Astrocyte of the spinal cord (primary cell): ENCODE data around the gene CRYBG2.
"Not testable (repeated sequence)": the region's sequence is repeated elsewhere in the genome, so short reads cannot be mapped to it uniquely, and the experiment has no call there.

ENCODE experiments used
- DNase-seq: peaks from one replicate; pipeline ENCODE4 v3.0.0; 2011; ENCODE audit warnings: low read depth, low spot score
- H3K4me3 ChIP-seq: 2 replicates; pipeline ENCODE4 v1.5.1; 2011; ENCODE audit warnings: low read depth, mild to moderate bottlenecking, low read length, moderate library complexity
- in situ Hi-C: cut with HindIII; loops from 2 replicates; pipeline ENCODE4 v1.10.0; 2017; ENCODE audit warnings: low sequenced_read_pairs
- TF ChIP-seq, protein P1 (sequence below): IDR thresholded peaks from 2 replicates; pipeline ENCODE4 v1.5.1; 2012; ENCODE audit warnings: low read depth, mild to moderate bottlenecking, low read length, inconsistent platforms

Gene CRYBG2

DNA sequence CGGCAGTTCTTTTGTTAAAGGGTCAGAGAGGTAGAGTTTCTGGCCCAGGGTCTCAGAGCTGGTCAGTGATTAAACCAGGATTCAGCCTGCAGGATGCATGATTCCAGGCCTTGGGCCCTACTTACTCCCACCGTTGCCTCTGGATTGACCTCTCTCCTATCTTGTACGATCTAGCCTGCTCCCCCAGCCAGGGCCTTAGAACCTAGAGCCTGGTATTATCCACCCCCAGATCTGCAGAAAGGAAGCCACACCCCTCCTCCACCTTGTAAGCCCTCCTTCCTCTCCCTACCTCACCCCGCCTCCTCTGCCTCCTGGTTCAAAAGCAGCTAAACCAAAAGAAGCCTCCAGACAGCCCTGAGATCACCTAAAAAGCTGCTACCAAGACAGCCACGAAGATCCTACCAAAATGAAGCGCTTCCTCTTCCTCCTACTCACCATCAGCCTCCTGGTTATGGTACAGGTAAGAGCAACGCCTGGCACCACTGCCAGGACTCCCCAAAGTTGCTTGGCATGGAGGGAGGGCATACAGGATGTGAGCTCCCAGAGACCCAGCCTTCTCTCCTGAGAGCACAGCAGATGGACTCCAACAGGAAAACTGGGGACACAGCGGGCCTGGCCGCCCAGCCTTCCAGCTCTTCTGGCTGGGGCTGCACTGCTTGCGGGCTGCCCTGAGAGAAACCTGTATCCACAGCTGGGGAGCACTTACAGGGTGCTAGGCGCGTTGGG, 36.2 kb downstream of the CRYBG2 start, which contains the start of gene CD52:
CD52 (plus strand) TSS at position 347 of the 726 bp plus-strand sequence; CDS start at position 407, 60 bp downstream.
- TF ChIP-seq, protein P1, sequence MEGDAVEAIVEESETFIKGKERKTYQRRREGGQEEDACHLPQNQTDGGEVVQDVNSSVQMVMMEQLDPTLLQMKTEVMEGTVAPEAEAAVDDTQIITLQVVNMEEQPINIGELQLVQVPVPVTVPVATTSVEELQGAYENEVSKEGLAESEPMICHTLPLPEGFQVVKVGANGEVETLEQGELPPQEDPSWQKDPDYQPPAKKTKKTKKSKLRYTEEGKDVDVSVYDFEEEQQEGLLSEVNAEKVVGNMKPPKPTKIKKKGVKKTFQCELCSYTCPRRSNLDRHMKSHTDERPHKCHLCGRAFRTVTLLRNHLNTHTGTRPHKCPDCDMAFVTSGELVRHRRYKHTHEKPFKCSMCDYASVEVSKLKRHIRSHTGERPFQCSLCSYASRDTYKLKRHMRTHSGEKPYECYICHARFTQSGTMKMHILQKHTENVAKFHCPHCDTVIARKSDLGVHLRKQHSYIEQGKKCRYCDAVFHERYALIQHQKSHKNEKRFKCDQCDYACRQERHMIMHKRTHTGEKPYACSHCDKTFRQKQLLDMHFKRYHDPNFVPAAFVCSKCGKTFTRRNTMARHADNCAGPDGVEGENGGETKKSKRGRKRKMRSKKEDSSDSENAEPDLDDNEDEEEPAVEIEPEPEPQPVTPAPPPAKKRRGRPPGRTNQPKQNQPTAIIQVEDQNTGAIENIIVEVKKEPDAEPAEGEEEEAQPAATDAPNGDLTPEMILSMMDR: no peak
- H3K4me3 ChIP-seq: no peak within 1 kb of the TSS
- in situ Hi-C loops: no loop called here
- DNase-seq: no peak

DNA sequence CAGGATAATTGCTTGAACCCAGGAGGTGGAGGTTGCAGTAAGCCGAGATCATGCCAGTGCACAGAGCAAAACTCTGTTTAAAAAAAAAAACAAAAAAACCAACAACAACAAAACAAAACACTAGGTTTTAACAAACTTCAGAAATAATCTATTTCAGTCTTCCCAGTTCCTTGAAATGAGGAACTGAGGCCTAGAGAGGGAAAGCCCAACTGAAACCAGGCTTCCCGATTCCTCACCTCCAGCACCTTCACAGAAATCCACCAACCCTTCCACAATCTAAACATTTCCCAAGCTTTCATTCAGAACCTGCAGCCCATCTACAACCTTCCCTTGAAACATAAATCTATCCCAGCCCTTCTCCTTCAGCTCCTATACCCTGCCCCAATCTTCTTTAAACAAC, 36.8 kb downstream of the CRYBG2 start:
- no peak overlapping the region for H3K4me3 ChIP-seq
- in situ Hi-C loops: no loop called here
- TF ChIP-seq, protein P1: no peak
- DNase-seq: no peak

DNA sequence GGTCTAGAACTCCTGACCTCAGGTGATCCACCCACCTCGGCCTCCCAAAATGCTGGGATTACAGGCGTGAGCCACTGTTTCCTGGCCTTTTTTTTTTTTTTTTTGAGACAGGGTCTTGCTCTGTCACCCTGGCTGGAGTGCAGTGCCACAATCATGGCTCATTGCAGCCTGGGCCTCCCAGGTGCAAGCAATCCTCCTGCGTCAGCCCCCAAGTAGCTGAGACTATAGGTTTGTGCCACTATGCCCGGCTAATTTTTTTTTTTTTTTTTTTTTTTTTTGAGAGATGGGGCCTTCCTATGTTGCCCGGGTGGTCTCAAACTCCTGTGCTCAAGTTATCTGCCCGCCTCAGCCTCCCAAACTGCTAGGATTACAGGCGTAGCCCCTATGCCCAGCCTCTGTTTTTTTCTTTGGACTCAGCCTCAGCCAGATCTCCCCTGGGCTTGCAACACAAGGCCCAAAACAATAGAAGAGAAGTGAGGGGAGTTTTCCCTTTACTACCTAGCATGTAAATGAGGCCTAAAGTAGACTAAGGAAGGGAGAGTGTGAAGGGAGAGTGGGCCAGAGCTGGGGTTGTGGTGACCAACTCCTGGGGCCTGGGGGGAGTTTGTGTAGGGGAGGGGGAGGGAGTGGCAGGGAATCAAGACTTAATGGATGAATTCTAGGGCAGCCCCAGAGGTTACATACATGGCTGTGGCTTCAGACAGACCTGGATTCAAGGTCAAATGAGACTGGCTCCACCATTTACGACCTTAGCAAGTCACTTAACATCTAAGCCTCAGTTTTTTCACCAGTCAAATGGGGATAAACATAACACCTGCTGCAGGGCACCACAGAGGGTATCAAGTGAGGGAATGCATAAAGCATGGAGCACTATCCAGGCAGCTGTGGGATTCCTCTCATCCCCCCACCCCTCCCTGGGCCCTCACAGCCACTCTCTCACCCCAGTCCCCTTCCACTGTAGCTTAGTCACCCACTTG, 37.8 kb downstream of the CRYBG2 start:
- in situ Hi-C loops: no loop called here
- no peak for DNase-seq
- TF ChIP-seq, protein P1: no peak
- no peak overlapping the region for H3K4me3 ChIP-seq

DNA sequence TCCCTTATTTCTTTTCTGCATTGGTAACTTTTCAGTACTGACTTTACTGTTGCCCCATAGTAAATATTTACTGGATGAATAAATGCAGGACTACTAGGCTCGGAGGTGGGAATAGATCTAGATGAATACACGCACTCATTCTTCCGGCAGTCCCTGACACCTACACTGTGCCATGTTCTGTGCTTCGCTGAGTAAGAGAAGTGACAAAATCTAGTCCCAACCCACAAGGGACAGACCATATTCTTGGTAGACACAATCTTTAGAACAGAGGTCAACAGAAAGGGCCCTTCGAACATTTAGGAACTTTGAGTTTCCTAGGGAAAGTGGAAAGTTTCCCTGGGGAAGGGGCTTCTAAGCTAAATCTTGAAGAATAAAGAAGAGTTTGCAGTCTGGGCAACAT, 39.4 kb downstream of the CRYBG2 start:
- in situ Hi-C loops: no loop called here
- H3K4me3 ChIP-seq: no peak overlapping the region
- TF ChIP-seq, protein P1: no peak

DNA sequence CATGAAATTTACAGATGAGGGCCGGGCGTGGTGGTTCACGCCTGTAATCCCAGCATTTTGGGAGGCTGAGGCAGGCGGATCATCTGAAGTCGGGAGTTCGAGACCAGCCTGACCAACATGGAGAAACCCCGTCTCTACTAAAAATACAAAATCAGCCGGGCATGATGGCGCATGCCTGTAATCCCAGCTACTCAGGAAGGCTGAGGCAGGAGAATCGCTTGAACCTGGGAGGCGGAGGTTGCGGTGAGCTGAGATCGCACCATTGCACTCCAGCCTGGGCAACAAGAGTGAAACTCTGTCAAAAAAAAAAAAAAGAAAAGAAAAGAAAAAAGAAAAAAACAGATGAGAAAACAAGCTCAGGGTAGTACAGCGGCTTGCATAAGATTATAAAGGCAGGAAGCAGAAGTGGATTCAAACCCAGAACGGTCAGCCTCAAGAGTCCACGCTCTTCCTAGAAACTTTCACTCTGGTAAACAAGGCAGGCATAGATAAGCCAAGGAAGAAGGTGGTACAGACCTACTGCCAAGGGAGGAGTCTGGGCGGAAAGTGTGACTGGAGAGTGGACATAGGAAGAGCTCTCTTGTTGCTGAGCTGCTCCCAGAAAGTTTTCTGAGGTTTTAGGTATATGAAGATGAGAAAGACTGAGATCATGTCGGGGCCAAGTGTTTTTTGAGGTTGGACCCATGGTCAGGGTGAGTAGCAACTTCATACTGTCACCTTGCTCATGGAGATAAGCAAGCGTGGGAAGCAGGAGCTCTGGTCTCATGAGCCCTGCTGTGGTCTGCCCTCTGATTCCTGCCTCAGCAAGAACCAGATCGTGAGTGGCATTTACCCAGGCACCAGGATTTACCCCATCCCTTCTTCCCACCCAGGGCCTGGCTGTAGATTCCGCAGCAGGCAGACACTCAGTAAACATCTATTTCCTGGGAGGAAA, 45.7 kb downstream of the CRYBG2 start:
- H3K4me3 ChIP-seq, DNase-seq, in situ Hi-C loops: not testable (repeated sequence)

More for the DNA sequence above, 39.4 kb downstream of the CRYBG2 start:
- no peak for DNase-seq

DNA sequence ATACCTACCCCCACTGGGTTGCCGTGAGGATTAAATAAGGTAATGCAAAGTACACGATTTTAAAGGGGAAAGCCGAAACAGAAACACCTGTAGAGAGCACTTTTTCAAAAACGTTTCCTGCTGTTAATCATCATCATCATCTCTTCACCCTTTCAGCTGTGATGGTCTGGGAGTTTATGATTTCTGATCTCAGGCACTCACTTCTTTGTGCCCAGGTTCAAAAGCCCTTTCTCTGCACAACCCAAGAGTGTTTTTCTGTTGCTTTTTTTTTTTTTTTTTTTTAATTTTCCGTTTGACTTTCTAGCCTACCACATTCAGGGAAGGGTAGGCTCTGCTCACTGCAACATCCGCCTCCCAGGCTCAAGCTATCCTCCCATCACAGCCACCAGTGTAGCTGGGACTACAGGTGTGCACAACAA, 46.6 kb downstream of the CRYBG2 start:
- DNase-seq: no peak
- TF ChIP-seq, protein P1: no peak
- H3K4me3 ChIP-seq: no peak overlapping the region
- in situ Hi-C loops: no loop called here
